BJ (cell line): ENCODE results near the gene TMEM169. TPM values are rescaled to one million over a fixed set of nuclear protein-coding genes. Genes with fewer than 3 reads are reported as not detected.

Experiments used
- CTCF ChIA-PET: fragments of 350-600 bp; formaldehyde crosslinking; extraction: SDS; loops from one replicate; lab custom pipeline; 2021; ENCODE audit warnings: antibody characterized with exemption, inconsistent platforms; lab: Yijun Ruan, JAX
- POLR2A ChIA-PET: fragments of 300-600 bp; sonication (Branson Sonifier 250); formaldehyde crosslinking; extraction: SDS; loops from one replicate; lab custom pipeline; 2021; ENCODE audit warnings: antibody characterized with exemption; lab: Charles Lee
- DNase-seq: peaks from one replicate; pipeline ENCODE4 v3.0.0-alpha.2; 2011; ENCODE audit warnings: low read depth
- H3K27me3 ChIP-seq: 2 replicates; pipeline ENCODE4 v1.6.0; 2011; ENCODE audit warnings: low read length; ENCODE audit not compliant: control insufficient read depth, insufficient read depth
- H3K36me3 ChIP-seq: 2 replicates; pipeline ENCODE4 v1.5.1; 2011; ENCODE audit warnings: low read length; ENCODE audit not compliant: control insufficient read depth, insufficient read depth
- H3K4me3 ChIP-seq: 2 replicates; pipeline ENCODE4 v1.5.1; 2011; ENCODE audit warnings: low read depth, mild to moderate bottlenecking, control low read depth, low read length
- CTCF ChIP-seq: IDR thresholded peaks from 2 replicates; pipeline ENCODE4 v1.5.1; 2011; ENCODE audit warnings: low read depth, mild to moderate bottlenecking, control low read depth, inconsistent platforms, low read length, moderate library complexity; ENCODE audit not compliant: insufficient read depth
- polyA minus RNA-seq: library from RNA; depleted of rRNA, polyadenylated mRNA; stranded (reverse); fragments of >200 nt; gene quantifications from 2 replicates; pipeline ENCODE4 v1.2.3, GENCODE V29; 2011; rRNA and poly(A)+ RNA removed
- polyA plus RNA-seq: library from polyadenylated mRNA; depleted of rRNA; stranded (reverse); fragments of >200 nt; gene quantifications from 2 replicates; pipeline ENCODE4 v1.2.3, GENCODE V29; 2011; rRNA removed

TMEM169 gene
- 0.05 and 0.10 TPM in 2 replicates for polyA plus RNA-seq
- polyA minus RNA-seq: 0.21 and 0.28 TPM in 2 replicates

DNA sequence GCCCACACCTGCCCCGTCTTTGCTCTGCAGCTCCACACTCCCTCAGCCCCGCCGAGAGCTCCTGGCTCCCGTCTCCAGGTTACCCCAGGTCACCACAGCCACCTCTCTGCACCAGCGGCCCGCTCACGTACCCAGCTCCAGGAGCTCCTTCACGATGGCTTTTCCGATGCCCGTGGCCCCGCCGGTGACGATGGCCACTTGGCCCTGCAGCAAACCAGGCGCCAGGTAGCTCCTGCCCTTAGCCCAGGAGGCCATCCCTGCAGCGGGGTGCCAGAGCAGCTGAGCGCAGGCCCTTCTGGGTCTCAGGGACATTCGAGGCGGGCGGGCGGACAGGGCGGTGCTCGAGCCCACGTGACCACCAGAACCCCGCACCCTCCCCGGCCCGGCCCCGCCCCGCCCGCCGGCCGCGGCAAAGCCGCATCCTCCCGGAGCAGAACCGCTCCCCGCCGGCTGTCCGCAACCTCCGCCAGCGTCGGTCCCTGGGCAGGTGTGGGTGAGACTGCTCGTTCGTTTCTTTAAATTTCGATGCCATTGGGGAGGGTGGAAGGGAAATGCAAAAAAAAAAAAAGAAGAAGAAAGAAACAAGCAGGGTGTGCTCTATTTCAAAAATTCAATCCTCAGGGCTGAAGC lies at the start of gene TMEM169, which contains the start of gene PECR:
TMEM169 (plus strand) TSS at position 433 of the 630 bp plus-strand sequence. CDS start 14,045 bp downstream, outside the sequence.
PECR (minus strand) TSS at position 323 of the 630 bp plus-strand sequence; CDS start at position 255, 68 bp downstream.
- ChIA-PET POLR2A (interaction anchor here (0.6 kb wide), 1 partner anchor 255 kb away, joined by 5 read pairs; no protein-coding TSS in a partner anchor), CTCF (interaction anchor here (0.6 to 1.6 kb wide), 2 partner anchors 17 to 49 kb away, joined by 3 to 5 read pairs; no protein-coding TSS in a partner anchor)
- H3K27me3 ChIP-seq: no peaks in the 10 kb centered on the region
- no peak for TF ChIP-seq CTCF
- DNase-seq: no peak
- H3K4me3 ChIP-seq: peak within 1 kb of the TSS; percentile 61
- H3K36me3 ChIP-seq: no peaks in the 10 kb centered on the region

GRCh38 chr2:216031960-216032689 lies 49.6 kb upstream of the TMEM169 start:
- H3K4me3 ChIP-seq: no peak overlapping the region
- no peaks in the 10 kb centered on the region for H3K27me3 ChIP-seq
- CTCF ChIA-PET: interaction anchor here (0.9 to 4.9 kb wide), 10 partner anchors 9 to 634 kb away, joined by 3 to 57 read pairs (median 4); partner anchors contain the start of genes PECR, TMEM169 and XRCC5
- H3K36me3 ChIP-seq: no peaks in the 10 kb centered on the region
- no peak for TF ChIP-seq CTCF
- DNase-seq: peak; percentile 62
- POLR2A ChIA-PET: interaction anchor here (0.7 kb wide), 1 partner anchor 20 kb away, joined by 4 read pairs; no protein-coding TSS in a partner anchor

GRCh38 chr2:216033403-216033802 lies 48.3 kb upstream of the TMEM169 start:
- ChIA-PET POLR2A (no interaction called here), CTCF (interaction anchor here (0.5 to 4.9 kb wide), 12 partner anchors 10 to 590 kb away, joined by 3 to 57 read pairs (median 4); partner anchors contain the start of genes PECR, TMEM169 and XRCC5)
- Histone ChIP-seq H3K36me3 (no peaks in the 10 kb centered on the region), H3K4me3 (no peak overlapping the region), H3K27me3 (no peaks in the 10 kb centered on the region)
- no peak for TF ChIP-seq CTCF
- no peak for DNase-seq

DNA sequence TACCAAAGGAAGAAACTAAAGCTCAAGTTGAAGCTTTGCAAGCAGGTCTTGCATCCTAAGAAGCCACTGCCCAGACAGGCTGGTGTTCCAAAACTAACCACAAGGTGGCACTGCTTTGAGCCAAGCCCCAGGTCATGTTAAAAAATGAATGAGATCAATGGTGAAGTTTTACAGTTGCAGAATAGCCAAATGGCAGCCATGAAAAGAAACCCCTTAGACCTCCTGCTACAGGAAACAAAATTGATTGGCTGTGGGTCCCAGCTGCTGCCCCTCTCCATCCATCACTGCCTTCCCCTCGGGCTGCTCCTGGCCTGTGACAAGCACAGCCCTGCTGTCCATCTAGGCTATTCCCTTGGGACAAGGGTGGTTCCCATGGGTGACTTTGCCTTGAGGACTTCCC lies 47.7 kb upstream of the TMEM169 start:
- H3K4me3 ChIP-seq: no peak overlapping the region
- H3K36me3 ChIP-seq: no peaks in the 10 kb centered on the region
- no peaks in the 10 kb centered on the region for H3K27me3 ChIP-seq
- POLR2A ChIA-PET: no interaction called here
- CTCF ChIA-PET: interaction anchor here (0.6 to 4.9 kb wide), 9 partner anchors 10 to 591 kb away, joined by 3 to 57 read pairs (median 4); no protein-coding TSS in a partner anchor
- DNase-seq: no peak
- TF ChIP-seq CTCF: peak; percentile 90
